Activated CD4-positive, alpha-beta T cell treated with anti-CD3 and anti-CD28 coated beads, Interleukin-2, Interleukin-4, amounts not matched to agents 100 ng/mL and 50 ng/mL, durations not matched to agents 16 hours and 8 hours (primary cell): ENCODE measurements around the gene AREG.

ENCODE experiments used
- DNase-seq: peaks from one replicate; pipeline ENCODE4 v3.0.0-alpha.2; 2020; ENCODE audit warnings: low spot score

AREG gene

GRCh38 chr4:74463123-74463522, 18.2 kb downstream of the AREG start:
- no peak for DNase-seq

DNA sequence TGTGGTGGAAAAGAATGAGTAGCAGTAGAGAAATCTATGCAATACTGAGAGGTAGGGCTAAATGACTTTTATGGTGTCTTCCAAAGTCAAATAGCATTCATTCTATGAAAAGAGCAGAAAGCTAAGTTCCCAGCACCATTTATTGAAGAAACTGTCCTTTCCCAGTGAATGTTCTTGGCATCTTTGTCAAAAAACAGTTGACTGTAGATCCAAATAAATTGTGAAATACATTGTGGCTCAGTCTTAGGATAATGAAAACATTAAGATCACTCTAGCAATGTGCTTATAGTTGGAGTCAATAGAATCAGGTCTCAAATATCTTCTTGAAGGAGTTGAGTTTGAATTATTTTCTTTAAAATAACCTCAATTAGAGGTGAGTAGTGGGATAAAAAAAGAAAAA, 19.4 kb downstream of the AREG start:
- no peak for DNase-seq

GRCh38 chr4:74466242-74466641, 21.3 kb downstream of the AREG start:
- DNase-seq = no peak

DNA sequence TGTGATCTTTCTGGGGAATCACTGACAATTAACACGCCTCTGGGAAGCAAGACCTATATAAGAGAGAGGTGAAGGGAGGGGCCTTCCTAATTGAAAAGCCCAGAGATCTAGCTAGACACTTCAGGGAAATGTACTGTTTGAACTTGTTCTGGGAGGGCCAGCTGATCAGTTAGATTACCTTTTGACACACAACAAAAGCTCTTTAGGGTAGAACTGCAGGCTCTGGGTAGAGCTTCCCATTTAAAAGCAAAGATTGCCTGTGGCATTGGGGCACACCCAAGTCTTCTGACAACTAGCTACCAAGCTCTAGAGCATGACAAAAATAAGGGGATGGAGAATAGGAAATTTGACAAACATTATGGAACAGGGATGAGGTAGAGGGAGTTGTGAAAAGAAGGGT, 26.3 kb downstream of the AREG start:
- DNase-seq = no peak

GRCh38 chr4:74473155-74473811, 28.3 kb downstream of the AREG start:
- no peak for DNase-seq

DNA sequence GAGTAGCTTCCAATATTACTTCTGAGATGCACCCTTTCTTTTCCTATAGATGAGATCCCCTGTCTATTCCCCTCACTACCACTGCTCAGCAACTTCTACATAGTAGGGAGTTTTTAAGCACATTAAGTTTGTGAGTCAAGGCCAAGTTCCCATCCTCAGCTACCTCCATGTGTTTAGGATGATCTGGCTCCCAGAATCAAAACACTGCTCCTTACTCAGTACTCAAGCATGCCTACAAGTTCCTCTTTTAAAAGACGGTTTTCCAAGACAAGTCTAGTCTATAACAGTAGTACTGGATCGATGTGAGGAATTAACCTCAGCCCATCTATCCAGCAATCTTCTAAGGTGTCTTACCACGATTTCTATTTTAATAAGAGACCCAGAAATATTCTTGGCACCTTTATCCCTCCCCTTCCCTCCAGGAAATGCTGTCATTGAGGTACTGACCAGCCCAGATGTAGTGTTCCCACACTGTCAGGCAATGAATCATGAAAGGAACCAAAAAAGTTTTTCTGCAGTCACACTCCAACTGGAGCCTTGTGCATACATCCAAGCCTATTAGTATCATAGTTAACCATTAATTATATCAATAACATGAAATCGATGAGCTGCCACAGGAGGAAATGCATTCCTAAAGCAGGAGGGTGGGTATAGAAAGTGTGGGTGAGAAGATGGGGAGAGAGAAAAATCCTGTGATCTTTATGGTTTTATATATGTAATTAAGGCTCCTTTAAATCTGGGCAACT, 29.6 kb downstream of the AREG start:
- no peak for DNase-seq

GRCh38 chr4:74475091-74475800, 30.3 kb downstream of the AREG start:
- DNase-seq = no peak

GRCh38 chr4:74475946-74476345, 31.0 kb downstream of the AREG start:
- no peak for DNase-seq

- DNase-seq = no peak
Measured at GRCh38 chr4:74479009-74479408, 34.1 kb downstream of the AREG start.

DNA sequence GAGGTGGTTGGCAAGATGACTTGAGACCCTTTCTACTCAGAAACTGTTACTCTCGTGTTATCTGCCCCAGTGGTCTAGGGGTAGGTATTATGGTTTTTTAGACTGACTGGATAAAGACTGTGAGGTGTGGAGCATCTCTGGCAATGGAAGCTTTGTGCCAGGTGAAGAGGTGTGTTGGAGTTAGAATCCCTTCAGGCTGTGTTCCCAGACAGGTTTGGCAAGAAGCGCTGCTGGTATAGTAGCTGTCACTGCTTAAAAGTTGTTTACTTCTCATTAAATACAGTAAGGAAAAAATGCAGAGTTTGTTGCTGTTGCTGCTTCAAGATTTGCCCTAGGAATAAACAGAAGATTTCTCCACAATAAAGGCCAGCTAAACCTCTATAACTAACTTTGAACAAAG, 35.3 kb downstream of the AREG start:
- no peak for DNase-seq

DNA sequence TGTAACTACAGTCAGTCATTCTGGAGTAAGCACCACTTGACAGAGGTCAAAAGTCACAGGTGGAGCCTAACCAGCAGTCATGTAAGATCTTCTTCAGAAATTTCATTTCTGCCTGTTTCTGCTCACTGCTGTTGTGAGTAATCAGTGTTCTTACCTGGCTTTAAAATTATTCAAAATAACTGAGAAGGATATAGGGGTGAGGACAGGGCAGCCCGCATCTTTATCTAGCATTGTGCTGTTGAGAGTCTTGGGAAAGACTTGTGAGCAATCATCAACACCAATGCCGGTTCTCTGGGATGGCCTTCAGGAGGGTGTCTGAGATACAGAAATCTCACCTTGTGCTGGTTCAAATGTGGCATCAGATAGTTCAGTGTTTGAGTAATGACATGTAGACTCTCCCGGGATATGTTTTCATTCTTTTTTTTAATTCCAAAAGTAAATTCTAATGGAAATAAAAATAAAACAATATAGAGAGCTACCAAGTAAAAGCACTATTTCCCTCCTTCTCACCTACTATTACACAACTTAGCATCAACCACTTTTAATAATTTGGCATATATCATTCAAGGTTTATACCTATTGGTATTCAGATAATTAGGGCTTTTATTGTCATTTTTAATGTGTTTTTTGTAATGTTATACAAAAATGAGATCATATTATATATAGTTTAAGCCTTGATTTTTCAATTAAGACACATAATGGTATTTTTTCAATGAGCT, 37.1 kb downstream of the AREG start:
- DNase-seq = no peak

DNA sequence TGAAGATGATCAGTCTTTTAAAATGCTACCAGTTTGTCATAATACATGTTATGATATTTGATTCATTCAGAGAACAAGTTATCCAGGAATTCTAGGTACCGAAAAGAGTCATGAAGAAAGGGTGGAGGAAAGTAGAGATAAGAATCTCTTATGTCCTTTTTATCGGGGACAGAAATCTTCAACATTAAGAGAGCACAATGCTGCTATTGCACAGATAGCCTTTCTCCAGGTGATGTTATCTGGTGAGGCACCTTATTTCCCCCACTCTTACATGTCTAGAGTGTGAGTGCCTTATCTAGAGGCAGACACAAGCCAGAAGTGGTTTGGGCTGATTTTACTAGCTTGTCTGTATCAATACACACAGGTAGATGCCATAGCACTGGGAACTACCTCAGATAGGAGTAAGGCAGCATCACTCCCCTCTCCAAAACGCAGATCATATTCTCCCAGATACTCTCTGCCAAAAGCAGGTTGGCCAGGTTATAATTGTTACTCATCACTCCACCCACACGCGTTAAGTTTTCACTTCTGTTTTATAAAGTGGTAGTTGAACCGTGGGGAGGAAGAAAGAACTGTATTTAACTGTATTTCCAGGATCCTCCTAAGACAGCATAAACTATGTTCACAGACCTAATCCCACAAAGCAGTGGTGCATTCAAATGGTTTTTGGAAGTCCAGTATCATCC, 38.4 kb downstream of the AREG start:
- no peak for DNase-seq

GRCh38 chr4:74486905-74487304, 42.0 kb downstream of the AREG start:
- DNase-seq = peak; percentile 5

GRCh38 chr4:74487771-74488170, 42.8 kb downstream of the AREG start:
- DNase-seq = no peak

DNA sequence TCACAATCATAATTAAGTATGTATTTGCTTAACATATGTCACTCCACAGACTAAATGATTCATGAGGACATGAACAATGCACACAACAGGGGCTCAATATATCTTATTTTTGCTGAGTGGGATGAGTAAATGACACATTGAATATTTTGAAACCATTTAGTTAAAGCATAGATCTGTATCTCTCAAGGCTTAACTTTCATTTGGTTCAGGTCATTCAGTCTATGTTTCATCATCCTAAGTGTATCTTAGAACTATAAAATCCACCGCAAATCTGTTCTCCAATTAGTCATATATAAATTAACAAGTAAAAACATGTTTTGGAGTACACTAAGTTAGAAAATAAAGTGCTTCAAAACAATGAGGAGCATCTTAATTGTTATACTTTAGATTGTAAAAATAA, 45.8 kb downstream of the AREG start:
- DNase-seq = no peak

GRCh38 chr4:74499986-74500781, 55.2 kb downstream of the AREG start:
- no peak for DNase-seq

DNA sequence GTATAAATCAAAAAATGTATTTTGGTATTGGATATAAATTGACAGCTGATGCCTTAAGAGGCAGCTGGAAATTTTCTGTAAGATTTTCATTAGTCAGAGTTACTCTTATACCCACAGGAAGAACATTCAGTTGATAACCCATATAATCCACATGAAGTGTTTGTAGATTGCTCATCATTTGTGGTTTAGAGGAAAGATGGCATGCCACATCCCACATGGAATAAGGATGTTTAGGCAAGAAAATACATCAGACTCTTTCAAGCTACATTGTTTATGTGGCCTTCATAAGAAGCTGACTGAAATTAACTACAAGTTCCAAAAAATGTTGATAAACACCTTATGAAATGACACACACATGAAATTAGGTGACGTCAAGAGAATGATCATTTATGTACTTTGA, 56.6 kb downstream of the AREG start:
- DNase-seq = no peak

- no peak for DNase-seq
Measured at GRCh38 chr4:74503580-74503979, 58.6 kb downstream of the AREG start.

DNA sequence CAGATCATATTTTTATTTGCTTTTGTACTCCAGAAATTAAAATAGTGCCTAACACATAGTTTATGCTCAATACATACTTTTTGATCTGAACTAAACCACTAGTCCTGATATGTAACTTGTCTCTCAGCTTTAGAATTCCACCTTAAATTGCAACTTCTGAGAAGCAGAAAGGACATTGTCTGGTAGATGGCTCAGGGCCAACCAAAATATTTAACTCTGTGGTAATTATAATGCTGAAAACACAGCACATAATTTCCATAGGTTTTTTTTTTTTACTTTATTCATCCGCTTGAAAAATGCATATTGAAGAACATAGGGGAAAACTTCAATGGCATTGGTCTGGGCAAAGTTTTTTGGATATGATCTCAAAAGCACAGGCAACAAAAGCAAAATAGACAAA, 59.3 kb downstream of the AREG start:
- no peak for DNase-seq
